GM12872 (cell line): ENCODE data around the gene TAOK3.

Experiments used
- CTCF ChIP-seq: IDR thresholded peaks from 3 replicates; pipeline ENCODE4 v1.5.1; 2011; ENCODE audit warnings: low read depth, mild to moderate bottlenecking, low read length, moderate library complexity; ENCODE audit not compliant: insufficient read depth

Gene TAOK3

GRCh38 chr12:118398940-118399339 is 26.2 kb upstream of the TAOK3 start:
- no peak for TF ChIP-seq CTCF

- no peak for TF ChIP-seq CTCF
Observed at GRCh38 chr12:118398524-118398923, 25.8 kb upstream of the TAOK3 start.

- no peak for TF ChIP-seq CTCF
Observed at GRCh38 chr12:118397708-118398440, 25.2 kb upstream of the TAOK3 start.

- TF ChIP-seq CTCF: no peak
Observed at GRCh38 chr12:118391836-118392235, 19.1 kb upstream of the TAOK3 start.

- no peak for TF ChIP-seq CTCF
Observed at GRCh38 chr12:118391424-118391823, 18.7 kb upstream of the TAOK3 start.

- TF ChIP-seq CTCF: peak; percentile 90
Observed at GRCh38 chr12:118377884-118378470, 5.3 kb upstream of the TAOK3 start.

- no peak for TF ChIP-seq CTCF
Observed at GRCh38 chr12:118377021-118377883, 4.5 kb upstream of the TAOK3 start.
